Frontal cortex (tissue), 4 donors: ENCODE measurements around the gene NEURL1B. TPM values are rescaled to one million over a fixed set of nuclear protein-coding genes. Genes with fewer than 3 reads are reported as not detected.

Experiments
- DNase-seq, 2 donors: peaks; one replicate each; pipeline ENCODE4 v3.0.0; 2012; ENCODE audit warnings: low spot score in 2 of 2
- FAIRE-seq: peaks from 2 replicates; lab custom pipeline; 2012; peaks lifted over from hg19 to GRCh38; lab: Jason Lieb, UNC
- total RNA-seq: library from RNA; depleted of rRNA; stranded (reverse); fragments of >200 nt; gene quantifications from one replicate; pipeline ENCODE4 v1.2.3, GENCODE V29; 2014
- donor health status: control.
- donor health status: control.
- donor health status: control.

Gene NEURL1B
- total RNA-seq, 1 donor from 2014 or later = 16.3 TPM

- no peak for DNase-seq
- no peak for FAIRE-seq
These were observed 8.5 kb upstream of the NEURL1B start for GRCh38 chr5:172632346-172633092.

GRCh38 chr5:172633403-172633970 lies 7.6 kb upstream of the NEURL1B start:
- FAIRE-seq (no peak), DNase-seq (no peak)

GRCh38 chr5:172634106-172634899 lies 6.8 kb upstream of the NEURL1B start:
- DNase-seq = no peak
- no peak for FAIRE-seq

GRCh38 chr5:172635038-172635437 lies 6.0 kb upstream of the NEURL1B start:
- DNase-seq = no peak
- FAIRE-seq = no peak

- DNase-seq (no peak), FAIRE-seq (no peak)
These were observed 4.6 kb upstream of the NEURL1B start for GRCh38 chr5:172636279-172637050.

GRCh38 chr5:172637110-172637580 lies 3.9 kb upstream of the NEURL1B start:
- FAIRE-seq (no peak), DNase-seq (no peak)

- DNase-seq = no peak
- no peak for FAIRE-seq
These were observed 3.3 kb upstream of the NEURL1B start for GRCh38 chr5:172637740-172638139.

GRCh38 chr5:172638209-172638768 lies 2.8 kb upstream of the NEURL1B start:
- no peak for FAIRE-seq
- DNase-seq = no peak

- FAIRE-seq (no peak), DNase-seq (no peak)
These were observed 924 bp upstream of the NEURL1B start for GRCh38 chr5:172640139-172640538.

- DNase-seq (peak in 1 of 2 donors; percentile 50), FAIRE-seq (no peak)
These were observed 442 bp downstream of the NEURL1B start for GRCh38 chr5:172641359-172642050.

GRCh38 chr5:172642051-172642409 lies 967 bp downstream of the NEURL1B start:
- DNase-seq = no peak
- no peak for FAIRE-seq

- no peak for DNase-seq
- no peak for FAIRE-seq
These were observed 1.4 kb downstream of the NEURL1B start for GRCh38 chr5:172642486-172642885.

GRCh38 chr5:172642926-172643871 lies 2.1 kb downstream of the NEURL1B start:
- FAIRE-seq (no peak), DNase-seq (no peak)

- no peak for DNase-seq
- FAIRE-seq = no peak
These were observed 3.2 kb downstream of the NEURL1B start for GRCh38 chr5:172644266-172644665.

GRCh38 chr5:172644711-172645110 lies 3.6 kb downstream of the NEURL1B start:
- DNase-seq (no peak), FAIRE-seq (no peak)

GRCh38 chr5:172645271-172646055 lies 4.4 kb downstream of the NEURL1B start:
- no peak for DNase-seq
- FAIRE-seq = no peak

- FAIRE-seq (no peak), DNase-seq (no peak)
These were observed 5.7 kb downstream of the NEURL1B start for GRCh38 chr5:172646716-172647285.
